HG03025 (cell line): ENCODE measurements around the gene CRMP1.

Experiments
- ATAC-seq: cut with Tn5 transposase; IDR thresholded peaks from one replicate; pipeline ENCODE4 v1.9.1; 2021; ENCODE audit warnings: mild to moderate bottlenecking, moderate library complexity; ENCODE audit not compliant: unreplicated experiment, low FRiP score

CRMP1 gene

GRCh38 chr4:5780831-5781480 is 111.9 kb downstream of the CRMP1 start:
- ATAC-seq, result no peak

GRCh38 chr4:5776510-5776909 is 116.4 kb downstream of the CRMP1 start:
- ATAC-seq, result no peak

GRCh38 chr4:5774416-5775036 is 118.4 kb downstream of the CRMP1 start:
- no peak for ATAC-seq

- ATAC-seq, result no peak
These were observed 119.7 kb downstream of the CRMP1 start for GRCh38 chr4:5773271-5773555.

- ATAC-seq, result no peak
These were observed 120.2 kb downstream of the CRMP1 start for GRCh38 chr4:5772528-5773270.
